LNCaP clone FGC (cell line): Measurements from ENCODE around the gene GSK3A.

Experiments
- DNase-seq: peaks from one replicate; pipeline ENCODE4 v3.0.0-alpha.2; 2011; ENCODE audit warnings: low read depth
- H3K4me3 ChIP-seq: 2 replicates; pipeline ENCODE4 v1.5.1; 2011; ENCODE audit warnings: mild to moderate bottlenecking, low read depth, low read length, control low read depth
- CTCF ChIP-seq: IDR thresholded peaks from 2 replicates; pipeline ENCODE4 v1.5.1; 2012; ENCODE audit warnings: mild to moderate bottlenecking; ENCODE audit not compliant: control insufficient read depth, insufficient read depth; ENCODE audit errors: extremely low read depth

Gene GSK3A

GRCh38 chr19:42201489-42202289 is 40.7 kb downstream of the GSK3A start:
- DNase-seq = no peak
- H3K4me3 ChIP-seq = no peak overlapping the region
- TF ChIP-seq CTCF = no peak

- DNase-seq = no peak
- no peak overlapping the region for H3K4me3 ChIP-seq
- TF ChIP-seq CTCF = no peak
These were observed 42.2 kb downstream of the GSK3A start for GRCh38 chr19:42200116-42200715.

GRCh38 chr19:42199440-42200115 is 42.8 kb downstream of the GSK3A start:
- H3K4me3 ChIP-seq = no peak overlapping the region
- DNase-seq = no peak
- no peak for TF ChIP-seq CTCF

GRCh38 chr19:42198676-42199439 is 43.5 kb downstream of the GSK3A start:
- no peak overlapping the region for H3K4me3 ChIP-seq
- no peak for DNase-seq
- no peak for TF ChIP-seq CTCF

GRCh38 chr19:42197375-42197817 is 45.0 kb downstream of the GSK3A start:
- no peak for DNase-seq
- H3K4me3 ChIP-seq = no peak overlapping the region
- TF ChIP-seq CTCF = no peak
